ENCODE data around the gene SLC22A2.

Gene SLC22A2

DNA sequence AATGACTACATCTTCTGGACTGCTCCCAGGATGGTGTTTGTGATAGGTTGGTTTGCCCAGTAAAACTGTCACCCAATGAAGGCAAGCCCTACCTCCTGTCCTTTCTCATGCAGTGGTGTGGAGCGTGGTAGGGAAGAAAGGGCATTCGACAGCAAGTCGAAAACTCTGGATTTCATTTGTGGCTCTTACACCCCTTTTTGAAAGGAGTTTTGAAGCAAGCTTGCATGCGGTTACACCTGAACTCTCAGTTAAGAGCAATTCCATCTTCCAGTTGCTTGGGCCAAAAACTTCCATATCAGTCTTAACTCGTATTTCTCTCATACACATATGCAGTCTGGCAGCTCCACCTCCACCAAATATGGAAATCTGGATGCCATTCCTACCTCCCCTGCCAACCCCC, 19.7 kb upstream of the SLC22A2 start:
- DNase-seq = no peak
- Histone ChIP-seq H2AFZ (ENCODE audit: low read depth, low read length) (no peak overlapping the region), H3K9ac (ENCODE audit: low read depth, low read length) (no peak overlapping the region), H4K20me1 (ENCODE audit: insufficient read depth, low read length) (no peaks in the 10 kb centered on the region), H3K36me3 (ENCODE audit: insufficient read depth, low read length) (no peaks in the 10 kb centered on the region), H3K4me2 (ENCODE audit: insufficient read depth, low read length) (no peak overlapping the region), H3K4me1 (ENCODE audit: insufficient read depth, low read length) (no peaks in the 10 kb centered on the region), H3K79me2 (ENCODE audit: insufficient read depth, low read length) (no peaks in the 10 kb centered on the region), H3K9me3 (ENCODE audit: insufficient read depth, low read length, severe bottlenecking) (no peaks in the 10 kb centered on the region), H3K4me3 (ENCODE audit: low read depth in 1 of 2, low read length in 2 of 2) (no peak overlapping the region), H3K27me3 (ENCODE audit: insufficient read depth, low read length, poor library complexity) (no peaks in the 10 kb centered on the region), H3K27ac (ENCODE audit: low read length) (no peak overlapping the region)
- TF ChIP-seq EZH2 (IDR thresholded peaks at IDR 0.05; ENCODE audit: borderline replicate concordance, low read depth, low read length, severe bottlenecking) = no peak
- TF ChIP-seq, protein P1, sequence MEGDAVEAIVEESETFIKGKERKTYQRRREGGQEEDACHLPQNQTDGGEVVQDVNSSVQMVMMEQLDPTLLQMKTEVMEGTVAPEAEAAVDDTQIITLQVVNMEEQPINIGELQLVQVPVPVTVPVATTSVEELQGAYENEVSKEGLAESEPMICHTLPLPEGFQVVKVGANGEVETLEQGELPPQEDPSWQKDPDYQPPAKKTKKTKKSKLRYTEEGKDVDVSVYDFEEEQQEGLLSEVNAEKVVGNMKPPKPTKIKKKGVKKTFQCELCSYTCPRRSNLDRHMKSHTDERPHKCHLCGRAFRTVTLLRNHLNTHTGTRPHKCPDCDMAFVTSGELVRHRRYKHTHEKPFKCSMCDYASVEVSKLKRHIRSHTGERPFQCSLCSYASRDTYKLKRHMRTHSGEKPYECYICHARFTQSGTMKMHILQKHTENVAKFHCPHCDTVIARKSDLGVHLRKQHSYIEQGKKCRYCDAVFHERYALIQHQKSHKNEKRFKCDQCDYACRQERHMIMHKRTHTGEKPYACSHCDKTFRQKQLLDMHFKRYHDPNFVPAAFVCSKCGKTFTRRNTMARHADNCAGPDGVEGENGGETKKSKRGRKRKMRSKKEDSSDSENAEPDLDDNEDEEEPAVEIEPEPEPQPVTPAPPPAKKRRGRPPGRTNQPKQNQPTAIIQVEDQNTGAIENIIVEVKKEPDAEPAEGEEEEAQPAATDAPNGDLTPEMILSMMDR (IDR thresholded peaks at IDR 0.05; ENCODE audit: borderline replicate concordance, extremely low read depth, low read length, poor library complexity, severe bottlenecking) = no peak
- ATAC-seq (ENCODE audit: insufficient read depth, low read depth) = no peak

DNA sequence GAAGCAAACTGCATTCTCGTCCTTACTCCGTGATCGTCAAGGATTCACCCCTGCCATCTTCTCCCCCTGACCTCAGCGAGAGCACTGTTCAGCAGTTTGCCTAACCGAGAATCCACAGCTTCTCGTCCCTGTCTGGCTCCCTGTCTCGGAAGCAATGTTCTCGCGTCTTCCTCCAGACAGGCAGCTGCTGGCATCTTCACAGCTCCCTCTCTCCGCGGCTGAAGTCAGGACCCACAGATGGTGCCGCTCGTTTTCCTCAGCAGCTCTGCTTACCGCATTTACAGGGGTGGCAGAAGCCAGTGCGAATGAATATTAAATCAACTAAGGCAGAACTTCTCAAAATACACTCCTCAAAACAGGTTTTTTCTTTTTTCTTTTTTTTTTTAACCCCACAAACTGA, 18.9 kb upstream of the SLC22A2 start:
- H3K27ac ChIP-seq (ENCODE audit: low read length) = no peak overlapping the region
- DNase-seq = no peak
- H3K4me3 ChIP-seq (ENCODE audit: low read depth in 1 of 2, low read length in 2 of 2) = no peak overlapping the region
- ATAC-seq (ENCODE audit: insufficient read depth, low read depth) = no peak
- no peaks in the 10 kb centered on the region for H3K36me3 ChIP-seq (ENCODE audit: insufficient read depth, low read length)
- H3K27me3 ChIP-seq (ENCODE audit: insufficient read depth, low read length, poor library complexity) = no peaks in the 10 kb centered on the region
- TF ChIP-seq, protein P1 (IDR thresholded peaks at IDR 0.05; ENCODE audit: borderline replicate concordance, extremely low read depth, low read length, poor library complexity, severe bottlenecking) = no peak
- no peak for TF ChIP-seq EZH2 (IDR thresholded peaks at IDR 0.05; ENCODE audit: borderline replicate concordance, low read depth, low read length, severe bottlenecking)
- H3K79me2 ChIP-seq (ENCODE audit: insufficient read depth, low read length) = no peaks in the 10 kb centered on the region
- H3K9me3 ChIP-seq (ENCODE audit: insufficient read depth, low read length, severe bottlenecking) = no peaks in the 10 kb centered on the region
- H3K4me1 ChIP-seq (ENCODE audit: insufficient read depth, low read length) = no peaks in the 10 kb centered on the region
- no peak overlapping the region for H3K9ac ChIP-seq (ENCODE audit: low read depth, low read length)
- H2AFZ ChIP-seq (ENCODE audit: low read depth, low read length) = no peak overlapping the region
- no peak overlapping the region for H3K4me2 ChIP-seq (ENCODE audit: insufficient read depth, low read length)
- no peaks in the 10 kb centered on the region for H4K20me1 ChIP-seq (ENCODE audit: insufficient read depth, low read length)

DNA sequence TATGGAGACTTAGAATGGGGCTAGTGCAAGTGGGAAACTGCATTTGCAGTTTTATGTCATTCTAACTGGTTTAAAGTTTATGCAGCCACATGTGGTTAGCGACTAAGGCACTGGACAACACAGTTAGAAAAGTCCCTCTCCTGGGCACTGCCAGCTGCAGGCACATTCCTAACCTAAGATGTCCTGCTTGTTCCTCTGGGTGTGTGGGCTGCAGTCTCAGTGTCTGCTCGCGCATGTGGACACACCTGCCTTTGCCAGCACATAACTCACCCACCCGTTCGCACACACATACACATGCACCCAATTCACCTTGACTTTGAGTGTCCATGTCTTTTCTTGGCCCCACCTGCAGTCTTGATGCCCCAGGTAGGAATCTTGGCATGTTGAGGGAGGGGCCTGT, 18.5 kb upstream of the SLC22A2 start:
- H3K4me1 ChIP-seq (ENCODE audit: insufficient read depth, low read length) = no peaks in the 10 kb centered on the region
- no peaks in the 10 kb centered on the region for H3K27me3 ChIP-seq (ENCODE audit: insufficient read depth, low read length, poor library complexity)

More for the DNA sequence above, 18.5 kb upstream of the SLC22A2 start:
- Histone ChIP-seq H3K36me3 (ENCODE audit: insufficient read depth, low read length) (no peaks in the 10 kb centered on the region), H3K79me2 (ENCODE audit: insufficient read depth, low read length) (no peaks in the 10 kb centered on the region), H3K9ac (ENCODE audit: low read depth, low read length) (no peak overlapping the region), H3K9me3 (ENCODE audit: insufficient read depth, low read length, severe bottlenecking) (no peaks in the 10 kb centered on the region), H2AFZ (ENCODE audit: low read depth, low read length) (no peak overlapping the region), H3K27ac (ENCODE audit: low read length) (no peak overlapping the region), H3K4me3 (ENCODE audit: low read depth in 1 of 2, low read length in 2 of 2) (no peak overlapping the region), H3K4me2 (ENCODE audit: insufficient read depth, low read length) (no peak overlapping the region), H4K20me1 (ENCODE audit: insufficient read depth, low read length) (no peaks in the 10 kb centered on the region)
- DNase-seq = no peak
- TF ChIP-seq EZH2 (IDR thresholded peaks at IDR 0.05; ENCODE audit: borderline replicate concordance, low read depth, low read length, severe bottlenecking) = no peak
- TF ChIP-seq, protein P1 (IDR thresholded peaks at IDR 0.05; ENCODE audit: borderline replicate concordance, extremely low read depth, low read length, poor library complexity, severe bottlenecking) = no peak
- ATAC-seq (ENCODE audit: insufficient read depth, low read depth) = no peak

Measured in DND-41 (cell line).